ENCODE results near the gene CD37.
"Not testable (repeated sequence)": the region's sequence is repeated elsewhere in the genome, so short reads cannot be mapped to it uniquely, and the experiment has no call there.

CD37 gene

DNA sequence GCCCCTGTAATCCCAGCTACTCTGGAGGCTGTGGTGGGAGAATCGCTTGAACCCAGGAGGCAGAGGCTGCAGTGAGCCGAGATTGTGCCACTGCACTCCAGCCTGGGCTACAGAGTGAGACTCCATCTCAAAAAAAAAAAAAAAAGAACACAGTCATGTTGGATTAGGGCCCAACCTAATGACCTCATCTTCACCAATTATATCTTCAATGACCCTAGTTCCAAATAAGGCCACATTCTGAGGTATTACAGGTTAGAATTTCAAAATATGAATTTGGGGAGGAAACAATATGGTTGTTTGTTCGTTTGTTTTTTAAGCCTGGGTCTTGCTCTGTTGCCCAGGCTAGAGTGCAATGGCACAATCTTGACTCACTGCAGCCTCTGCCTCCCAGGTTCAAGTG, 38.0 kb downstream of the CD37 start:
- not testable (repeated sequence) for H3K27ac Mint-ChIP-seq, H3K27me3 Mint-ChIP-seq, DNase-seq, H3K4me3 Mint-ChIP-seq, ATAC-seq, H3K4me1 Mint-ChIP-seq
- H3K9me3 Mint-ChIP-seq, result peaks cover 0 to 14% of the 10 kb centered on the region in 2 donors

DNA sequence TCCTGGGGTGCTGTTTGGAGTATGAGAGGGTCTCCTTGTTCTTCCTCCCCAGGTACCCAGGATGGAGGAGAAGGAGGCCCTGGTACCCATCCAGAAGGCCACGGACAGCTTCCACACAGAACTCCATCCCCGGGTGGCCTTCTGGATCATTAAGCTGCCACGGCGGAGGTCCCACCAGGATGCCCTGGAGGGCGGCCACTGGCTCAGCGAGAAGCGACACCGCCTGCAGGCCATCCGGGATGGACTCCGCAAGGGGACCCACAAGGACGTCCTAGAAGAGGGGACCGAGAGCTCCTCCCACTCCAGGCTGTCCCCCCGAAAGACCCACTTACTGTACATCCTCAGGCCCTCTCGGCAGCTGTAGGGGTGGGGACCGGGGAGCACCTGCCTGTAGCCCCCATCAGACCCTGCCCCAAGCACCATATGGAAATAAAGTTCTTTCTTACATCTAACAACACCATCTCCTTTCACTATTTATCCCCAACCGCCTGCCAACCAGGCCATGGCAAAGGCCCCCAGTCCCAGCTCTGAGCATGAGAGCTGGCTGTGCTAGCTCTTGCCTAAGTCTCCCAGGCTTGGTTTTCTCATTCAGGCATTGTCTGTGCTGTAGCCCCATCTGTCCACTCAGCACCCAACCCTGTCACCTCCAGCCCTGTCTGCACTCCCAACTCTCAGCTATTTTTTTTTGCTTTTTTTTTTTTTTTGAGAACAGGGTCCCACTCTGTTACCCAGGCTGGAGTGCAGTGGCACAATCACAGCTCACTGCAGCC, 39.6 kb downstream of the CD37 start:
- H3K9me3 Mint-ChIP-seq, result peaks cover 0 to 3% of the 10 kb centered on the region in 2 donors
- H3K27me3 Mint-ChIP-seq, result no peaks in the 10 kb centered on the region
- no peak overlapping the region for H3K4me3 Mint-ChIP-seq
- ATAC-seq, result no peak
- H3K4me1 Mint-ChIP-seq, result no peaks in the 10 kb centered on the region
- DNase-seq, result no peak
- H3K27ac Mint-ChIP-seq, result no peak overlapping the region

DNA sequence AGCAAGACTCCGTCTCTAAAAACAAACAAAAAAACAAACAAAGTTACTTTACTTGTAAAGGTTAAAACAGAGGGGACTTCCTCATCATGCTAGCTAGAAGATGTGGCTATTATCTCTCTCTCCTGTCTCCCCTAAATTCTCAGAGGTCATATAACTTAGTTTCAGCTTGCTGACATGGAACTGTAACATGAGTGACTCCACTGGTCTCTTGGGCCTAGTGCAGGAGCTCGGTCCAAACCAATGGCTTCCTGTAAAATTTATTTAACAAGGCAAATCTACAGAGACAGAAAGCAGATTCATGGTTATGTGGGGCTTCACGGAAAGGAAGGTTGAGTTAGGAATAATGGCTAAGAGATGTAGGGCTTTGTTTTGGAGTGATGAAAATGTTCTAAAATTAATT, 43.3 kb downstream of the CD37 start:
- ATAC-seq (no peak), DNase-seq (no peak)
- Mint-ChIP-seq H3K9me3 (no peaks in the 10 kb centered on the region), H3K27me3 (no peaks in the 10 kb centered on the region), H3K27ac (no peak overlapping the region), H3K4me1 (no peaks in the 10 kb centered on the region), H3K4me3 (no peak overlapping the region)

DNA sequence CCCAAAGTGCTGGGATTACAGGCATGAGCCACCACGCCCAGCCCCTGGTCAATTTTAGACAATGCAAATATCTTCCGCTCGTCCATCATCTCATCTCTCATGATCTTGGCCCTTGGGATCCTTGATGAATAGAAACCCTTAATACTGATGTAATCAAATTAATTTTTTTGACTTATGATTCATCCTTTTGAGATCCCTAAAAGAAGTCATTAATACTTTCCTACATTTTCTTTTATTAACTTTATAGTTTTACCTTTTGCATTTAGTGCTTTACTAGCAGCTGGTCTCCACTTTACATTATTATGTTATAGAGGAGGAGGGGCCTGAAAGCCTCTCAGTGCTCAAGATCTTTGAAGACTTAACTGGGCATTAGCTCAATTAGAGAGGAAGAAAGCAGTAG, 45.2 kb downstream of the CD37 start:
- H3K4me3 Mint-ChIP-seq, result no peak overlapping the region
- DNase-seq (no peak), ATAC-seq (no peak)
- no peaks in the 10 kb centered on the region for H3K4me1 Mint-ChIP-seq
- no peaks in the 10 kb centered on the region for H3K27me3 Mint-ChIP-seq
- no peaks in the 10 kb centered on the region for H3K9me3 Mint-ChIP-seq
- H3K27ac Mint-ChIP-seq, result no peak overlapping the region

DNA sequence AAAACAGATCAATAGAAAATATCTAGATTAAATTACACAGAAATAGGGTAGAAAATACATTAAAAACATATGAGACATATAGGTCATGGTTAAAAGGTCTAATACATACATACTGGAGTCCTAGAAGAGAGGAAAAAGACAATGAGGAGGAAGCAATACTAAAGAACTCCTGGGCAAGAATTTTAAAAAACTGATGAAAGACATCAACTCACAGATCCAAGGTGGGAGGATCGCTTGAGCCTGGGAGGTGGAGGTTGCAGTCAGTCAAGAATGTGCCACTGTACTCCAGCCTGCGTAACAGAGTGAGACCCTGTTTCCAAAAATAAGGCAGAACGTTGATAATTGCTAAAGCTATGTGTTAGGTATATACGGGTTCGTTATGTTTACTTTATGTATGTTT, 47.4 kb downstream of the CD37 start:
- no peaks in the 10 kb centered on the region for H3K27me3 Mint-ChIP-seq
- H3K4me1 Mint-ChIP-seq, result peaks cover 5% of the 10 kb centered on the region
- DNase-seq (no peak), ATAC-seq (no peak)
- no peak overlapping the region for H3K4me3 Mint-ChIP-seq
- no peaks in the 10 kb centered on the region for H3K9me3 Mint-ChIP-seq
- H3K27ac Mint-ChIP-seq, result no peak overlapping the region

DNA sequence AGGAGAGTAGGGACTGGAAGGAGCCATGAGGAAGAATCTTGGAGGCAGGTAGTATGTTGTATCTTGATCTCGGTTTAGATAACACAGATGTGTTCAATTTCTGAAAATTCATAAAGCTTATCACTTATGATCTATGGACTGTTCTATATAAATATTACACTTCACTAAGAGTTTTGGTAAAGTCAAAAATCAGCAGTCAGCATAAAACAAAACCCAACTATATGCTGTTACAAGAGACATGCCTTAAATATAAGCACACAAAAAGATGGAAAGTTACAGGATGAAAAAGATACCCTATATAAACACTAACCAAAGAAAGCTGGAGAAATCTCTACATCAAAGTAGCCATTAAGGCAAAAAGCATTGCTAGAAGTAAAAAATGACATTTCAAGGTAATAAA, 48.4 kb downstream of the CD37 start:
- ATAC-seq (no peak), DNase-seq (no peak)
- no peak overlapping the region for H3K4me3 Mint-ChIP-seq
- peaks cover 11% of the 10 kb centered on the region for H3K4me1 Mint-ChIP-seq
- no peak overlapping the region for H3K27ac Mint-ChIP-seq
- no peaks in the 10 kb centered on the region for H3K27me3 Mint-ChIP-seq
- no peaks in the 10 kb centered on the region for H3K9me3 Mint-ChIP-seq

DNA sequence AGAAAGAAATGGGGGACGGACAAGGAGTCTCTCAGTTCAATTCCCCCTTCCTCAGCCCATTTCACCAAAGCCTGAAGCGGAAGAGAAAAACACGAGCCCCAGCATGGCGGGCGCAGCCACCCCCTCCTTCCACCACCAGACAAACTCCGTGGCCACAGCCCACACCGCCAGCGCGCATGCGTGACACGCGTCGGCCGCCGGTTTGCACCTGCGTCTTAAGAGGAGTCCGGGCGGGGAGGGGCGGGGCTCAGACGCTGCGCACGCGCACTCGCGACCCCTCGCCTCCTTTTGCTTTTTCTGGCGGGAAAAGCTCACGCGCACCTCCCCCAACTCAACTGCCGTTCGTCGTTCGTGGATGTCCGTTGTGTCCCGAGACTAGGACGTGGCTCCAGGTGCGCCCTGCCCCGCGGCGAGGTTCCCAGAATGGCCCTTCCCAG, 52.7 kb downstream of the CD37 start, which contains the start of gene KASH5:
TSS of gene KASH5 (plus strand) at position 314 of the 437 bp plus-strand sequence. CDS start 2,635 bp downstream, outside the sequence.
- H3K27ac Mint-ChIP-seq, result peak within 1 kb of the TSS; percentile 80 to 88
- H3K4me1 Mint-ChIP-seq, result peaks cover 20% of the 10 kb centered on the region
- DNase-seq, result peak; percentile 66 to 91
- H3K27me3 Mint-ChIP-seq, result peaks cover 8% of the 10 kb centered on the region
- no peaks in the 10 kb centered on the region for H3K9me3 Mint-ChIP-seq
- peak; percentile 68 for ATAC-seq
- H3K4me3 Mint-ChIP-seq, result peak within 1 kb of the TSS; percentile 44 to 66

DNA sequence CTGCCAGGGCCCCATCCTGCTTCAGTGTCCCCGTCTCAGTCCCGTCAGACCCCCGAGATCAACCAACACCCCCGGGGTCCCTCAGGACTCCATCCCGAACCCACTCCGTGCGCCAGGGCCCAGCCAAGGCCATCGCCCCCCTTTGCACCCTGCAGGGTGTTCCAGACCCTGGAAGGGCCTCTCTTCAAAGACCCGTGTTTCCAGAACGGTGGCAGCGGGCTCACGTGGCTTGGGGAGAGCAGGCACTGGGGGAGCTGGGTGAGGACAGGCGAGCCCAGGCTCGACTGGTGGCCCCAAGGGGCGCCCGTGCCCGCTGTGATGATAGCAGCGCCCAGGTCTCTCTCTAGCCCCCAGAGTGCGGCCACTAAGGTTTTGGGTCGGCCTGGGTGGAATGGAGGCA, 54.2 kb downstream of the CD37 start:
- Mint-ChIP-seq H3K27me3 (peaks cover 8% of the 10 kb centered on the region), H3K27ac (no peak overlapping the region), H3K4me3 (no peak overlapping the region), H3K9me3 (no peaks in the 10 kb centered on the region), H3K4me1 (peaks cover 20% of the 10 kb centered on the region)
- DNase-seq (no peak), ATAC-seq (no peak)
